Keratinocyte (primary cell): ENCODE measurements around the gene VPS18. TPM values are rescaled to one million over a fixed set of nuclear protein-coding genes. Genes with fewer than 3 reads are reported as not detected.

ENCODE experiments used
- DNase-seq: peaks from one replicate; pipeline ENCODE4 v3.0.0-alpha.2; 2011; ENCODE audit warnings: low read depth, missing footprints, low spot score
- FAIRE-seq: peaks from 2 replicates; lab custom pipeline; 2011; peaks lifted over from hg19 to GRCh38; lab: Jason Lieb, UNC
- H2AFZ ChIP-seq: 2 replicates; pipeline ENCODE4 v1.6.0; 2012; ENCODE audit warnings: low read length, control low read depth, inconsistent platforms; ENCODE audit not compliant: control insufficient read depth
- H3K27ac ChIP-seq: 2 replicates; pipeline ENCODE4 v1.5.1; 2011; ENCODE audit warnings: low read length; ENCODE audit not compliant: control insufficient read depth, insufficient read depth
- H3K27me3 ChIP-seq: 3 replicates; pipeline ENCODE4 v1.6.0; 2011; ENCODE audit warnings: low read length; ENCODE audit not compliant: control insufficient read depth, insufficient read depth; ENCODE audit errors: extremely low read depth
- H3K36me3 ChIP-seq, 2 experiments: 2 replicates in 1 of 2; 3 replicates in 1 of 2; pipeline ENCODE4 v1.5.1; 2011; ENCODE audit warnings: low read length in 2 of 2, mild to moderate bottlenecking in 1 of 2; ENCODE audit not compliant: control insufficient read depth in 2 of 2, insufficient read depth in 2 of 2; ENCODE audit errors: extremely low read depth in 1 of 2
- H3K4me1 ChIP-seq: 3 replicates; pipeline ENCODE4 v1.5.1; 2011; ENCODE audit warnings: low read length; ENCODE audit not compliant: control insufficient read depth, insufficient read depth; ENCODE audit errors: extremely low read depth
- H3K4me2 ChIP-seq: 3 replicates; pipeline ENCODE4 v1.6.0; 2011; ENCODE audit warnings: low read depth, low read length; ENCODE audit not compliant: control insufficient read depth, insufficient read depth; ENCODE audit errors: extremely low read depth
- H3K4me3 ChIP-seq, 3 experiments: fragments of 200-600 bp in 1 of 3; sonication (generic) in 1 of 3; 2 replicates in 2 of 3; 3 replicates in 1 of 3; pipeline ENCODE4 v1.5.1; 2011 to 2016; ENCODE audit warnings: low read length in 3 of 3, mild to moderate bottlenecking in 3 of 3, control low read depth in 2 of 3, inconsistent platforms in 1 of 3, low read depth in 1 of 3, mixed read lengths in 1 of 3, mixed run types in 1 of 3, moderate library complexity in 1 of 3; ENCODE audit not compliant: control insufficient read depth in 2 of 3, insufficient read depth in 2 of 3; ENCODE audit errors: extremely low read depth in 1 of 3
- H3K79me2 ChIP-seq: 2 replicates; pipeline ENCODE4 v1.6.0; 2012; ENCODE audit warnings: low read length; ENCODE audit not compliant: control insufficient read depth, insufficient read depth
- H3K9ac ChIP-seq: 3 replicates; pipeline ENCODE4 v1.6.0; 2011; ENCODE audit warnings: low read length; ENCODE audit not compliant: control insufficient read depth, insufficient read depth; ENCODE audit errors: extremely low read depth
- H3K9me1 ChIP-seq: 3 replicates; pipeline ENCODE4 v1.6.0; 2011; ENCODE audit warnings: low read length; ENCODE audit not compliant: control insufficient read depth, insufficient read depth; ENCODE audit errors: extremely low read depth
- H3K9me3 ChIP-seq: 2 replicates; pipeline ENCODE4 v1.5.1; 2012; ENCODE audit warnings: low read depth, low read length; ENCODE audit not compliant: control insufficient read depth
- H4K20me1 ChIP-seq: 3 replicates; pipeline ENCODE4 v1.6.0; 2011; ENCODE audit warnings: low read length; ENCODE audit not compliant: control insufficient read depth, insufficient read depth; ENCODE audit errors: extremely low read depth
- EZH2 ChIP-seq: IDR thresholded peaks from one replicate; pipeline ENCODE4 v1.6.1; 2012; ENCODE audit warnings: inconsistent platforms, mild to moderate bottlenecking, low read length, moderate library complexity
- dilution Hi-C: fragments of 300-500 bp; cut with MboI; formaldehyde crosslinking; loops from one replicate; pipeline ENCODE4 v1.7.0; 2020; ENCODE audit warnings: low sequenced_read_pairs; ENCODE audit not compliant: extremely low pct_ligation_motif_present
- polyA plus RNA-seq, 5 experiments: library from polyadenylated mRNA; depleted of rRNA in 3 of 5; stranded (reverse) in 3 of 5; stranded (forward) in 1 of 5; unstranded in 1 of 5; fragments of >200 nt; gene quantifications; 1 replicate in 1 of 5; 2 replicates in 3 of 5; 3 replicates in 1 of 5; pipeline versions ENCODE4 v1.2.1 to v1.2.3, GENCODE V29; 2011 to 2012; ENCODE audit warnings: missing spikeins in 2 of 5, low read depth in 1 of 5, low replicate concordance in 1 of 5
- TF ChIP-seq, protein P1 (sequence below), 3 experiments: IDR thresholded peaks in 1 of 3; conservative IDR thresholded peaks in 1 of 3; optimal IDR thresholded peaks in 1 of 3; 2 replicates in 2 of 3; 3 replicates in 1 of 3; pipeline versions ENCODE3 to v1.5.1; 2011; ENCODE audit warnings: low read length in 3 of 3, mild to moderate bottlenecking in 3 of 3, moderate library complexity in 2 of 3, control low read depth in 1 of 3, inconsistent platforms in 1 of 3; ENCODE audit not compliant: insufficient read depth in 2 of 3; ENCODE audit errors: extremely low read depth in 1 of 3

The VPS18 gene
- polyA plus RNA-seq, 1 donor (not counting 4 experiments of a cell fraction or from before 2014, with no cell fraction given): 11.6 TPM

DNA sequence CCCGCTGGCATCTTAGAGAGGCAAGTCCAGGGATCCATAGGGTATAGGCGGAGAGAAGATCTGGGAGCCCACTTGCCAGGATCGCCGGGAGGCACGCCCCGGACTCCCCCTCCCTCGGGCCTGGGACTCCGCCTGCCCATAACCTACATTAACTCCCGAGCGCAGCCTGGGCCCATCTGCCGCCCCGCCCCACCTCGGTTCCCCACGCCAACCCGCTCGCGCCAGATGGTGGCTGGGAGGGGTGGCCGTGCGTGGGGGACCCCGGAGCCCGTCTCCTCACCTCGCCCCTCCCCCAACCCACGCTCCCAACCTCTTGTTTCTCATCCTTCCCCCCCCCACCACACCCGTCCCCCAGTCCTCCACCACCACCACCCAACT is 33.2 kb downstream of the VPS18 start:
- peaks cover 19% of the 10 kb centered on the region for H3K4me1 ChIP-seq
- dilution Hi-C loops: no loop called here
- H3K79me2 ChIP-seq: no peaks in the 10 kb centered on the region
- no peaks in the 10 kb centered on the region for H3K9me1 ChIP-seq
- TF ChIP-seq, protein P1, sequence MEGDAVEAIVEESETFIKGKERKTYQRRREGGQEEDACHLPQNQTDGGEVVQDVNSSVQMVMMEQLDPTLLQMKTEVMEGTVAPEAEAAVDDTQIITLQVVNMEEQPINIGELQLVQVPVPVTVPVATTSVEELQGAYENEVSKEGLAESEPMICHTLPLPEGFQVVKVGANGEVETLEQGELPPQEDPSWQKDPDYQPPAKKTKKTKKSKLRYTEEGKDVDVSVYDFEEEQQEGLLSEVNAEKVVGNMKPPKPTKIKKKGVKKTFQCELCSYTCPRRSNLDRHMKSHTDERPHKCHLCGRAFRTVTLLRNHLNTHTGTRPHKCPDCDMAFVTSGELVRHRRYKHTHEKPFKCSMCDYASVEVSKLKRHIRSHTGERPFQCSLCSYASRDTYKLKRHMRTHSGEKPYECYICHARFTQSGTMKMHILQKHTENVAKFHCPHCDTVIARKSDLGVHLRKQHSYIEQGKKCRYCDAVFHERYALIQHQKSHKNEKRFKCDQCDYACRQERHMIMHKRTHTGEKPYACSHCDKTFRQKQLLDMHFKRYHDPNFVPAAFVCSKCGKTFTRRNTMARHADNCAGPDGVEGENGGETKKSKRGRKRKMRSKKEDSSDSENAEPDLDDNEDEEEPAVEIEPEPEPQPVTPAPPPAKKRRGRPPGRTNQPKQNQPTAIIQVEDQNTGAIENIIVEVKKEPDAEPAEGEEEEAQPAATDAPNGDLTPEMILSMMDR (optimal IDR thresholded peaks at IDR 0.05 in 1 of 3, IDR thresholded peaks at IDR 0.05 in 1 of 3, conservative IDR thresholded peaks at IDR 0.05 in 1 of 3; ENCODE audit: extremely low read depth in 1 of 3, insufficient read depth in 2 of 3, low read length in 3 of 3): no peak
- TF ChIP-seq EZH2: no peak
- no peak overlapping the region for H3K27ac ChIP-seq
- H3K9me3 ChIP-seq: no peaks in the 10 kb centered on the region
- H3K36me3 ChIP-seq: no peaks in the 10 kb centered on the region
- no peak overlapping the region for H3K9ac ChIP-seq
- no peak overlapping the region for H3K4me3 ChIP-seq
- peaks cover 2% of the 10 kb centered on the region for H4K20me1 ChIP-seq
- H3K4me2 ChIP-seq: no peak overlapping the region
- no peak overlapping the region for H2AFZ ChIP-seq
- DNase-seq: no peak
- FAIRE-seq: no peak
- H3K27me3 ChIP-seq: peaks cover 87% of the 10 kb centered on the region

DNA sequence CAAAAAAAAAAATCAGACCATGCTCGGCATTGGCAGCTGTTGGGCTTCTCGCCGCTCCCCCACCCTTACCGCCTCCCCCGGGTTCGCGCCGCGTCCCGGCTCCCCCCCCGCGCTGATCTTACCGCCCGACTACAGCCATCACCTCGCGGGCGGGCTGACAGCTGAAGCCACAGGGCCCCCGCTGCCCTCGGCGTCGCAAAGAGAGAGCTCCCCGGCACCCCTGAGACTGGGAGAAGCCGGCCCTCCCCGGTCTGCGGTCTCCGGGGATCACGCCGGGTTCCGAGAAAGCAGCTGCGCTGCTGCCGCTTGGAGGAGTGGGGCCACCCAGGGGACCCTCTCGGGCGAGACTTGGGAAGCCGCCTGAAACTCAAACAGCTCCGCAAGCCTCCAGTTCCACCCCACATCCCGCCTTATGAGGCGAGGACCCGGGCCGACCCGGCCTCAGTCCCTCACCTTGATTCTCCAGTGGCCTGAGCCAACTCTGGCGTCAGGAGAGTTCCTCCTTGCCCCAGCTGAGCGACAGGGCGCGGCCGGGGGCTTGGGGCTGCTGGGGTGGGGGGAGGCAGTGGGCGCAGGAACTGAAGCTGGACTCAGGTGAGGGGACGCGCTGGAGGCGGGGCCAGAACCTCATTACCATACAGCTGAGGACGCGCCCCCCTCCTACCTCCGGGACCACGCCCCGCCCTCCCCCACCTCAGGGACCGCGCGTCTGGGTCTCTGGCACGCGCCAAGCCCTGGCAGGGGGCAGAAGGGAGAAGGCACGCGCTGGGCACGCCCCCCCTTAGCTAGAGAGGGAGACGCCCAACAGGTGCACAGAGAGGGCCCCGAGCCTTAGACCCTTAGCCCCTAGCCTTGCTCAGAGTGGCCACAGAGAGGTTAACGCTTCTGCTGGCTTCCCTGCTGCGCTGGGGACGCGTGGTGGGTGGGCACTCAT is 33.9 kb downstream of the VPS18 start:
- H3K9me1 ChIP-seq: no peaks in the 10 kb centered on the region
- peak overlapping the region; percentile 70 for H3K4me2 ChIP-seq
- dilution Hi-C loops: no loop called here
- H3K4me1 ChIP-seq: peaks cover 19% of the 10 kb centered on the region
- peaks cover 2% of the 10 kb centered on the region for H4K20me1 ChIP-seq
- peaks cover 92% of the 10 kb centered on the region for H3K27me3 ChIP-seq
- H2AFZ ChIP-seq: no peak overlapping the region
- H3K4me3 ChIP-seq: peak overlapping the region in 2 of 3 experiments; percentile 48 to 60
- H3K9ac ChIP-seq: no peak overlapping the region
- H3K27ac ChIP-seq: no peak overlapping the region
- DNase-seq (no peak), FAIRE-seq (no peak)
- TF ChIP-seq EZH2: no peak
- TF ChIP-seq, protein P1 (optimal IDR thresholded peaks at IDR 0.05 in 1 of 3, IDR thresholded peaks at IDR 0.05 in 1 of 3, conservative IDR thresholded peaks at IDR 0.05 in 1 of 3; ENCODE audit: extremely low read depth in 1 of 3, insufficient read depth in 2 of 3, low read length in 3 of 3): no peak
- H3K36me3 ChIP-seq: no peaks in the 10 kb centered on the region
- H3K9me3 ChIP-seq: no peaks in the 10 kb centered on the region
- no peaks in the 10 kb centered on the region for H3K79me2 ChIP-seq
